Brain microvascular endothelial cell (primary cell): ENCODE results near the gene MRPL16.
A peak's percentile ranks its signal among the peaks of the same experiment; 100 is the strongest.

Experiments used
- DNase-seq: peaks from one replicate; pipeline ENCODE4 v3.0.0-alpha.2; 2020
- H3K27ac ChIP-seq: fragments of 250-450 bp; sonication (Bioruptor Pico); 2 replicates; pipeline ENCODE4 v1.5.1; 2020; ENCODE audit warnings: mild to moderate bottlenecking, moderate library complexity
- H3K27me3 ChIP-seq: fragments of 250-450 bp; sonication (Bioruptor Pico); replicated peaks from 2 replicates; pipeline ENCODE4 v1.5.1; 2020; ENCODE audit warnings: mild to moderate bottlenecking
- H3K36me3 ChIP-seq: fragments of 250-450 bp; sonication (Bioruptor Pico); replicated peaks from 2 replicates; pipeline ENCODE4 v1.5.1; 2020; ENCODE audit warnings: mild to moderate bottlenecking
- H3K4me3 ChIP-seq: 2 replicates; pipeline ENCODE4 v1.5.1; 2011; ENCODE audit warnings: low read depth, mild to moderate bottlenecking, control low read depth, low read length, moderate library complexity
- CTCF ChIP-seq: IDR thresholded peaks from 2 replicates; pipeline ENCODE4 v1.5.1; 2011; ENCODE audit warnings: low read depth, mild to moderate bottlenecking, moderate library complexity, low read length, control low read depth, inconsistent platforms; ENCODE audit errors: missing control alignments
- in situ Hi-C: cut with HindIII; loops from 2 replicates; pipeline ENCODE4 v1.10.0; 2017; ENCODE audit warnings: low sequenced_read_pairs, low pct_ligation_motif_present

MRPL16 gene

GRCh38 chr11:59804061-59804460 is 6.5 kb downstream of the MRPL16 start:
- in situ Hi-C loops: no loop called here
- Histone ChIP-seq H3K36me3 (peaks cover 31% of the 10 kb centered on the region), H3K4me3 (no peak overlapping the region), H3K27ac (no peak overlapping the region), H3K27me3 (no peaks in the 10 kb centered on the region)
- DNase-seq: no peak
- no peak for TF ChIP-seq CTCF

DNA sequence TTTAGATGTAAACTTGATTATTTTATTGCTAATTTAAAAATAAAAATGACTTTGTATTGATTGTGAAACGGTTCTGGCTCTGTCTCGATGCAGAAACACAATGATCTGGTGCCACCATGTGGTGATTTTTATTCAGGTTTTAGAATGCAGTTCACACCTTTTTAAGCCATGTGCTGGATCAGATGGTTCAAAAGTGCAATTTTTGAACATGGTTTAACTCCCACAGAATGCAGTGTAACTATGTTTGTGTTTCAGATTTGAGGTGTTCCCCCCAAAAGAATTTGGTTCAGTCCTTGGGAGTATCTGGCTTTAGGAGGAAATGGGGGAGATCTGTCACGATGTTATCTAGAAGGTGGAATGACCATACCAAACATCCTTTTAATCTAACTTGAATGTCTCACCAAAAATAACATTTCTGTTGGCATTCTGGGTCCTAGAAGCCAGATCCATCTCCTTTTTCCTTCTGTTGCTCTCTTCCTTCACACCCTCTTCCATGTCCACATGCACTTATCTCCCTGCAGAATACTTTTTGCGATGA is 7.9 kb downstream of the MRPL16 start:
- Histone ChIP-seq H3K4me3 (no peak overlapping the region), H3K36me3 (peaks cover 31% of the 10 kb centered on the region), H3K27me3 (no peaks in the 10 kb centered on the region), H3K27ac (no peak overlapping the region)
- TF ChIP-seq CTCF: peak; percentile 56
- peak; percentile 58 for DNase-seq
- in situ Hi-C loops: no loop called here

DNA sequence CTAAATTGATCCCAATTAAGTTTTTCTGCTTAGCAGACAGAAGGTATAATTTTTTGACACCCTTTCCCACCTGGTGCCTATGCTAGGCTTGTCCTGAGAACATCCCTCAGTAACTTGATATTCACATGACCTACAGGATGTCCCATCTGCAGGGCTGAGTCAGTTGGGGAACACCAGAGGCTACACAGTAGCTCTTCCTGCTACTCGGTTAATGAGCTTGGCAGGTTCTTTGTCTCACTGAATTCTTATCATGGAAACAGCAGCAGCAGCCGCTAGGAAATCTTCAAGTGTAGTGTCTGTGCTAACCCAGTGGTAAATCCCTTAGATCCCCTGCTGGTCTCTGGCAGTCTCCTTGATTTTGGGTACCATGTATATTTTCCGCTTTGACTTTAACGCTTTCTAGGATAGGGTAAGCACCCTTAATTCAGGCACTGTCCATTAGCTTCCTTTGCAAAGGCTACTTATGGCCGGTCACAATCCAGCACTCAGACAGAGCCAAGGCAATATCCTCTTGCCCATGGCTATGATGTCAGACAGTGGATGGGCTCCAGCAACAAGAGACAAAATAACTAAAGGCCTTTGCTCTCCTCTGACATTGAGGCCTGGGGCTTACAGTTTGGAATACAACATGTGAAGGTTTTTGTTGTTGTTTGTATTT is 8.5 kb downstream of the MRPL16 start:
- peak; percentile 2 for DNase-seq
- no peaks in the 10 kb centered on the region for H3K27me3 ChIP-seq
- H3K27ac ChIP-seq: no peak overlapping the region
- no peak for TF ChIP-seq CTCF
- H3K36me3 ChIP-seq: peaks cover 29% of the 10 kb centered on the region
- no peak overlapping the region for H3K4me3 ChIP-seq
- in situ Hi-C loops: no loop called here

DNA sequence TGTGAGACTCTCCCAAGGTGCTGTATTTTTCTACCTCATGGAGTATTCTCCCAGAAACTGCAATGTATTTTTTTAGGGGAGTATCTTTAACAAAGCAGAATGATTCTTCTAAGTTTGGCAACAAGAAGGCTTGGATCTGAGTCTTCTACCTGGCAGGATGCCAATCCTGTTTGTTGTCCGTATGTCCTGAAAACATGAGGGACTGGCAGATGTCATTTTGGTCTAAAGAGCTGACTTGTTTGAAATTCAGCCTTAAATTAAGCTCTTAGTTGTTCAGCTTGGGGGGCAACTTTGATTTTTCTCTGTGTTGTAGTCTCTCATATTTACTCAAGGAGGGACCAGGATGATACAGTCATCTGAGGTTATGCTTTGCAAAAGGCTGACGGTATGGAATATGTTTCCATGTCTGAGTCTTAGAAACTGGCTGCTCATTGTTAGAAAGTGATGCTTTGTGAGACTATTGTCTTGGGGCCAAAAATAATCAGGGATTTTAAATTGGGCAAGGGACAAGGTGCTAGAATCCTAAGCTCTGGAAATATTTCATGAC is 9.3 kb downstream of the MRPL16 start:
- no peak overlapping the region for H3K27ac ChIP-seq
- in situ Hi-C loops: no loop called here
- TF ChIP-seq CTCF: no peak
- no peak overlapping the region for H3K4me3 ChIP-seq
- peaks cover 21% of the 10 kb centered on the region for H3K36me3 ChIP-seq
- no peaks in the 10 kb centered on the region for H3K27me3 ChIP-seq
- DNase-seq: no peak

DNA sequence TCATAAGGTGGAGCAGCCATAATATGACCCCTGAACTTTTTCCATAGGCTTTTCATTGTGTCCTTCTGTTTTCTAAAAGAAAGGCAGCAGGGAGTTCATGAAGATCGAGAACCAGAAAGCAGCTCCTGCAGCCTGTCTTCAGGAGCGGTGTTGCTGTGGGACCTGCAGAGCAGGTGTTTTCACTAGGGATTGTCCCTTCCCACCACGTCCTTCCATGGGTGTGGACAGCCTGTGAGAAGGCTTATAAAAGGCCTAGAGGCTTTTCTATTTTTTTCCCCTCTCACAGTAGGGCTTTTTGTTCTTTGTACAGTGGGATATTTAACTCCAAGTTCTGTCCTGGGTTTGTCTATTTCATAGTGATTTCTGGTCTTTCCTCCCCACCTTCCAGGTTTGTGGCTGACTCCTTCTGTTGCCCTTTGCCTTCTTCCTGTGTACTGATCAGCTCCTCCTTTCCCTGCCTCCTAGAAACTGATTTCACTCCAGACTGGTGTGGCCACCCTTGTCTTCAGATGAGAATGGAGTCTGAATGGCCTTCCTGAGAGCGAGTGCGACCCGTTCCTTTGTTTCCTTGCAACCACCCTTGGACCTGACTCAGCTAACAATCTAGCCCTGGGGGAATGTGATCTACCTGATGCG is 10.1 kb downstream of the MRPL16 start:
- Histone ChIP-seq H3K27me3 (no peaks in the 10 kb centered on the region), H3K27ac (no peak overlapping the region), H3K36me3 (peaks cover 22% of the 10 kb centered on the region), H3K4me3 (no peak overlapping the region)
- DNase-seq: no peak
- no peak for TF ChIP-seq CTCF
- in situ Hi-C loops: no loop called here
